Measurements from ENCODE around the gene SYVN1. TPM values are rescaled to one million over a fixed set of nuclear protein-coding genes. Genes with fewer than 3 reads are reported as not detected.
"Not testable (repeated sequence)": the region's sequence is repeated elsewhere in the genome, so short reads cannot be mapped to it uniquely, and the experiment has no call there.

The SYVN1 gene
- total RNA-seq, 6 experiments from 2014 or later: 39.9 to 46.9 (median 42.9) TPM

GRCh38 chr11:65150509-65151299 lies 16.4 kb upstream of the SYVN1 start:
- Mint-ChIP-seq H3K27ac (peak overlapping the region; percentile 85), H3K4me1 (ENCODE audit: low read depth) (peaks cover 36% of the 10 kb centered on the region), H3K4me3 (peak overlapping the region; percentile 78), H3K36me3 (ENCODE audit: low read depth) (no peaks in the 10 kb centered on the region), H3K27me3 (ENCODE audit: insufficient read depth) (peaks cover 15% of the 10 kb centered on the region), H3K9me3 (no peaks in the 10 kb centered on the region)
- no peak for TF ChIP-seq CTCF (IDR thresholded peaks at IDR 0.05)
- DNase-seq: peak; percentile 95

GRCh38 chr11:65150131-65150508 lies 15.8 kb upstream of the SYVN1 start:
- Mint-ChIP-seq H3K4me1 (ENCODE audit: low read depth) (peaks cover 36% of the 10 kb centered on the region), H3K27me3 (ENCODE audit: insufficient read depth) (peaks cover 16% of the 10 kb centered on the region), H3K27ac (peak overlapping the region; percentile 85), H3K4me3 (peak overlapping the region; percentile 78)
- not testable (repeated sequence) for H3K36me3 Mint-ChIP-seq (ENCODE audit: low read depth); H3K9me3 Mint-ChIP-seq; DNase-seq

DNA sequence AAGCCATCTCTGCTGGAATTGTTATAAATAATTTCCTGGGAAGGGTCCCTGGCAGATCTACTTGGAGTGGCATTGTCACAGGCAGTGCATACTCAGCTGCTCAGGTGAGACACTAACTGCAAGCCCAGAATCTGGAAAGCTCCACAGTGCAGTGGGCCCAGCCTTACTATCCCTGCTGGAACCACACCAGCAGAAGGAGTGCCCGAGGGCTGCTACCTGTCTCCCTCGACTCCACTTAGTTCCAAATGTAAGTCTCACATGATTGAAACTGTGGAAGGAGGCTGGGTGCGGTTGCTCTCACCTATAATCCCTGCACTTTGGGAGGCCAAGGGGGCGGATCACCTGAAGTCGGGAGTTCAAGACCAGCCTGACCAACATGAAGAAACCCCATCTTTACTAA lies 14.3 kb upstream of the SYVN1 start:
- no peaks in the 10 kb centered on the region for H3K36me3 Mint-ChIP-seq (ENCODE audit: low read depth)
- H3K9me3 Mint-ChIP-seq: no peaks in the 10 kb centered on the region
- H3K4me1 Mint-ChIP-seq (ENCODE audit: low read depth): peaks cover 36% of the 10 kb centered on the region
- no peak for TF ChIP-seq CTCF (IDR thresholded peaks at IDR 0.05)
- DNase-seq: no peak
- H3K4me3 Mint-ChIP-seq: no peak overlapping the region
- peaks cover 20% of the 10 kb centered on the region for H3K27me3 Mint-ChIP-seq (ENCODE audit: insufficient read depth)
- H3K27ac Mint-ChIP-seq: no peak overlapping the region

- H3K27me3 Mint-ChIP-seq (ENCODE audit: insufficient read depth): peaks cover 25% of the 10 kb centered on the region
- H3K27ac Mint-ChIP-seq: no peak overlapping the region
- TF ChIP-seq CTCF (IDR thresholded peaks at IDR 0.05): no peak
- no peaks in the 10 kb centered on the region for H3K36me3 Mint-ChIP-seq (ENCODE audit: low read depth)
- no peak overlapping the region for H3K4me3 Mint-ChIP-seq
- peaks cover 28% of the 10 kb centered on the region for H3K4me1 Mint-ChIP-seq (ENCODE audit: low read depth)
- no peak for DNase-seq
- H3K9me3 Mint-ChIP-seq: no peaks in the 10 kb centered on the region
Observed at GRCh38 chr11:65147352-65148075, 13.2 kb upstream of the SYVN1 start.

DNA sequence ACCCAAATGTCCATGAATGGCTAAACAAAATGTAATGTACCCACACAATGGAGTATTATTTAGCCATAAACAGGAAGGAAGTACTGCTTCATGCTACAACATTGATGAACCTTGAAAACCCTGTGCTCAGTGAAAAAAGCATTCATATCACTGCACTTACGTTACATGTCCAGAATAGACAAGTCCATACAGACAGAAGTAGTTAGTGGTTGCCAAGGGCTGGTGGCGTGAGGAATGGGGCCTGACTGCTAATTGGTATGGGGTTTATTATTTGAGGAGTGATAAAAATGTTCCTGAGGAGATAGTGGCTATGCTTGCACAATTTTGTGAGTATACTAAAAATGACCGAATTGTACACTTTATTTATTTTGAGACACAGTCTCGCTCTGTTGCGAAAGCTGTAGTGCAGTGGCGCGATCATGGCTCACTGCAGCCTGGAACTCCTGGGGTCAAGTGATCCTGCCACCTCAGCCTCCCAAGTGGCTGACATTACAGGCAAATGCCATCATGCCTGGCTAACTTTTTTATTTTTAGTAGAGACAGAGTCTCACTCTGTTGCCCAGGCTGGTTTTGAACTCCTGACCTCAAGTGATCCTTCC lies 7.7 kb upstream of the SYVN1 start:
- DNase-seq: no peak
- H3K9me3 Mint-ChIP-seq: no peaks in the 10 kb centered on the region
- no peak overlapping the region for H3K27ac Mint-ChIP-seq
- no peak for TF ChIP-seq CTCF (IDR thresholded peaks at IDR 0.05)
- no peaks in the 10 kb centered on the region for H3K36me3 Mint-ChIP-seq (ENCODE audit: low read depth)
- H3K4me1 Mint-ChIP-seq (ENCODE audit: low read depth): no peaks in the 10 kb centered on the region
- peaks cover 24% of the 10 kb centered on the region for H3K27me3 Mint-ChIP-seq (ENCODE audit: insufficient read depth)
- no peak overlapping the region for H3K4me3 Mint-ChIP-seq
